ENCODE measurements around the gene TSPAN16. TPM values are rescaled to one million over a fixed set of nuclear protein-coding genes. Genes with fewer than 3 reads are reported as not detected.
"Not testable (repeated sequence)": the region's sequence is repeated elsewhere in the genome, so short reads cannot be mapped to it uniquely, and the experiment has no call there.

TSPAN16 gene
- total RNA-seq, 3 donors from 2014 or later, result not detected

- Histone ChIP-seq H3K4me3 (no peak overlapping the region), H3K4me1 (ENCODE audit: low read depth) (peaks cover 15% of the 10 kb centered on the region), H3K9me3 (no peaks in the 10 kb centered on the region), H3K36me3 (ENCODE audit: low read depth) (no peaks in the 10 kb centered on the region)
- TF ChIP-seq CTCF (IDR thresholded peaks at IDR 0.05), result no peak
- DNase-seq (peak in 1 of 3 donors; percentile 10), ATAC-seq (no peak)
- intact Hi-C loops (cut with DNase I, micrococcal nuclease), result no loop called here
Observed at GRCh38 chr19:11325544-11325943, 29.6 kb downstream of the TSPAN16 start.

GRCh38 chr19:11330127-11330526 is 34.2 kb downstream of the TSPAN16 start:
- ATAC-seq (no peak), DNase-seq (no peak)
- no peaks in the 10 kb centered on the region for H3K36me3 ChIP-seq (ENCODE audit: low read depth)
- intact Hi-C loops (cut with DNase I, micrococcal nuclease), result no loop called here
- H3K4me3 ChIP-seq, result no peak overlapping the region
- H3K9me3 ChIP-seq, result no peaks in the 10 kb centered on the region
- H3K4me1 ChIP-seq (ENCODE audit: low read depth), result no peaks in the 10 kb centered on the region
- TF ChIP-seq CTCF (IDR thresholded peaks at IDR 0.05), result no peak

- ATAC-seq (no peak), DNase-seq (no peak)
- H3K9me3 ChIP-seq, result no peaks in the 10 kb centered on the region
- no peak for TF ChIP-seq CTCF (IDR thresholded peaks at IDR 0.05)
- no peaks in the 10 kb centered on the region for H3K4me1 ChIP-seq (ENCODE audit: low read depth)
- intact Hi-C loops (cut with DNase I, micrococcal nuclease), result no loop called here
- H3K4me3 ChIP-seq, result no peak overlapping the region
- H3K36me3 ChIP-seq (ENCODE audit: low read depth), result no peaks in the 10 kb centered on the region
Observed at GRCh38 chr19:11331502-11331901, 35.5 kb downstream of the TSPAN16 start.

GRCh38 chr19:11332822-11333221 is 36.9 kb downstream of the TSPAN16 start:
- ATAC-seq (no peak), DNase-seq (peak in 1 of 3 donors; percentile 25)
- no peaks in the 10 kb centered on the region for H3K36me3 ChIP-seq (ENCODE audit: low read depth)
- intact Hi-C loops (cut with DNase I, micrococcal nuclease), result no loop called here
- H3K4me3 ChIP-seq, result no peak overlapping the region
- TF ChIP-seq CTCF (IDR thresholded peaks at IDR 0.05), result no peak
- peaks cover under 1% of the 10 kb centered on the region for H3K4me1 ChIP-seq (ENCODE audit: low read depth)
- H3K9me3 ChIP-seq, result no peaks in the 10 kb centered on the region

GRCh38 chr19:11333838-11334237 is 37.9 kb downstream of the TSPAN16 start:
- DNase-seq; H3K4me3 ChIP-seq; intact Hi-C loops (cut with DNase I, micrococcal nuclease); H3K4me1 ChIP-seq (ENCODE audit: low read depth); H3K36me3 ChIP-seq (ENCODE audit: low read depth); H3K9me3 ChIP-seq: not testable (repeated sequence)
- peak; percentile 72 for ATAC-seq

GRCh38 chr19:11335449-11336146 is 39.6 kb downstream of the TSPAN16 start:
- H3K36me3 ChIP-seq (ENCODE audit: low read depth), result no peaks in the 10 kb centered on the region
- intact Hi-C loops (cut with DNase I, micrococcal nuclease), result no loop called here
- H3K4me1 ChIP-seq (ENCODE audit: low read depth), result peaks cover 16% of the 10 kb centered on the region
- ATAC-seq (no peak), DNase-seq (peak in 1 of 3 donors; percentile 40)
- no peaks in the 10 kb centered on the region for H3K9me3 ChIP-seq
- no peak overlapping the region for H3K4me3 ChIP-seq
- TF ChIP-seq CTCF (IDR thresholded peaks at IDR 0.05), result no peak

Measured in mucosa of descending colon (tissue), 3 donors.